ENCODE measurements around the gene IL32.

The IL32 gene

DNA sequence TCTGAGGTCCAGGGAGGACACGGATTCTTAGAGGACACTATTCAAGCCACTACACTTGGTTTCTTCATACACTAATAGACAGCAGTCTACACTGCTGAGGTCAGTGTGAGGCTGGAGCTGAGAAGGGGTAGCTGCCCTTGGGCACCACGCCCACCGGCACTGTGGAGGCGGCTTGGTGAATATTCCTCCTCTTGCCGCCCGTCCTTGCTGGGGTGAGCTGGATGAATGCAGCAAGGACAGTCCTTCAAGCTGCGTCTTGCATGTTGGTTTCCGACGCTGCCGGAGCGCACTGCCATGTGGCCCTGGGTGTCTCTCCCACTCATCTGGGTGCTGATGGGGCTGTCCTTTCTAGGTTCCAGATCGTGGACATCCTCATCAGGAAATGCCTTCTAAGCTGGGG is 49.6 kb downstream of the IL32 start:
- no peaks in the 10 kb centered on the region for H3K9me3 ChIP-seq (ENCODE audit: insufficient read depth, low read length, severe bottlenecking)
- ATAC-seq (ENCODE audit: insufficient read depth, low read depth) = no peak
- H3K9ac ChIP-seq (ENCODE audit: low read depth, low read length) = no peak overlapping the region

DNA sequence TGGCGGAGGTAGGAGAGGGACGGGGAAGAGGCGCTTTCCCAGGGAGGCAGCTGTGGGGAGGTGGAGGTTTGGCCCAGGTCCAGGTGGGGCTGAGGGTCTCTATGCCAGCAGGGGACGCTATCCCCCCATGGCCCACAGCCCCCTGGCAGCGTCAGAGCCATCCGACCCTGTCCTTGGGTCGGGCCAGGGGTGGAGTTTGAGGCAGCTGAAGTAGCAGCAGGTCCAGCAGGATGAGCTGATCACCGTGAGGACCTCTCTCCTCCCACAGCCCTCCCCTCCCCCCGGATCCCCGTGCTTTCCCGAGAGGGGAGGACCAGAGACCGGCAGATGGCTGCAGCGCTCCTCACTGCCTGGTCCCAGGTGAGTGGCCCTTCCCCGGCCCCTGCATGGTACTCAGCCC is 50.1 kb downstream of the IL32 start:
- ATAC-seq (ENCODE audit: insufficient read depth, low read depth) (no peak), DNase-seq (no peak)
- Histone ChIP-seq H3K27me3 (ENCODE audit: insufficient read depth, low read length, poor library complexity) (no peaks in the 10 kb centered on the region), H3K9ac (ENCODE audit: low read depth, low read length) (no peak overlapping the region), H3K36me3 (ENCODE audit: insufficient read depth, low read length) (no peaks in the 10 kb centered on the region), H3K4me1 (ENCODE audit: insufficient read depth, low read length) (no peaks in the 10 kb centered on the region), H3K4me2 (ENCODE audit: insufficient read depth, low read length) (no peak overlapping the region), H3K9me3 (ENCODE audit: insufficient read depth, low read length, severe bottlenecking) (no peaks in the 10 kb centered on the region), H3K27ac (ENCODE audit: low read length) (no peak overlapping the region), H3K4me3 (ENCODE audit: low read depth in 1 of 2, low read length in 2 of 2) (no peak overlapping the region), H4K20me1 (ENCODE audit: insufficient read depth, low read length) (no peaks in the 10 kb centered on the region), H3K79me2 (ENCODE audit: insufficient read depth, low read length) (no peaks in the 10 kb centered on the region), H2AFZ (ENCODE audit: low read depth, low read length) (no peak overlapping the region)
- no peak for TF ChIP-seq EZH2 (IDR thresholded peaks at IDR 0.05; ENCODE audit: borderline replicate concordance, low read depth, low read length, severe bottlenecking)
- TF ChIP-seq, protein P1, sequence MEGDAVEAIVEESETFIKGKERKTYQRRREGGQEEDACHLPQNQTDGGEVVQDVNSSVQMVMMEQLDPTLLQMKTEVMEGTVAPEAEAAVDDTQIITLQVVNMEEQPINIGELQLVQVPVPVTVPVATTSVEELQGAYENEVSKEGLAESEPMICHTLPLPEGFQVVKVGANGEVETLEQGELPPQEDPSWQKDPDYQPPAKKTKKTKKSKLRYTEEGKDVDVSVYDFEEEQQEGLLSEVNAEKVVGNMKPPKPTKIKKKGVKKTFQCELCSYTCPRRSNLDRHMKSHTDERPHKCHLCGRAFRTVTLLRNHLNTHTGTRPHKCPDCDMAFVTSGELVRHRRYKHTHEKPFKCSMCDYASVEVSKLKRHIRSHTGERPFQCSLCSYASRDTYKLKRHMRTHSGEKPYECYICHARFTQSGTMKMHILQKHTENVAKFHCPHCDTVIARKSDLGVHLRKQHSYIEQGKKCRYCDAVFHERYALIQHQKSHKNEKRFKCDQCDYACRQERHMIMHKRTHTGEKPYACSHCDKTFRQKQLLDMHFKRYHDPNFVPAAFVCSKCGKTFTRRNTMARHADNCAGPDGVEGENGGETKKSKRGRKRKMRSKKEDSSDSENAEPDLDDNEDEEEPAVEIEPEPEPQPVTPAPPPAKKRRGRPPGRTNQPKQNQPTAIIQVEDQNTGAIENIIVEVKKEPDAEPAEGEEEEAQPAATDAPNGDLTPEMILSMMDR (IDR thresholded peaks at IDR 0.05; ENCODE audit: borderline replicate concordance, extremely low read depth, low read length, poor library complexity, severe bottlenecking) = no peak

More for the DNA sequence above, 49.6 kb downstream of the IL32 start:
- DNase-seq = no peak
- no peak overlapping the region for H3K27ac ChIP-seq (ENCODE audit: low read length)
- H3K27me3 ChIP-seq (ENCODE audit: insufficient read depth, low read length, poor library complexity) = no peaks in the 10 kb centered on the region
- no peaks in the 10 kb centered on the region for H3K36me3 ChIP-seq (ENCODE audit: insufficient read depth, low read length)
- no peak for TF ChIP-seq EZH2 (IDR thresholded peaks at IDR 0.05; ENCODE audit: borderline replicate concordance, low read depth, low read length, severe bottlenecking)
- TF ChIP-seq, protein P1 (IDR thresholded peaks at IDR 0.05; ENCODE audit: borderline replicate concordance, extremely low read depth, low read length, poor library complexity, severe bottlenecking) = no peak
- H4K20me1 ChIP-seq (ENCODE audit: insufficient read depth, low read length) = no peaks in the 10 kb centered on the region
- H3K79me2 ChIP-seq (ENCODE audit: insufficient read depth, low read length) = no peaks in the 10 kb centered on the region
- H3K4me2 ChIP-seq (ENCODE audit: insufficient read depth, low read length) = no peak overlapping the region
- no peak overlapping the region for H3K4me3 ChIP-seq (ENCODE audit: low read depth in 1 of 2, low read length in 2 of 2)
- H3K4me1 ChIP-seq (ENCODE audit: insufficient read depth, low read length) = no peaks in the 10 kb centered on the region
- no peak overlapping the region for H2AFZ ChIP-seq (ENCODE audit: low read depth, low read length)

DNA sequence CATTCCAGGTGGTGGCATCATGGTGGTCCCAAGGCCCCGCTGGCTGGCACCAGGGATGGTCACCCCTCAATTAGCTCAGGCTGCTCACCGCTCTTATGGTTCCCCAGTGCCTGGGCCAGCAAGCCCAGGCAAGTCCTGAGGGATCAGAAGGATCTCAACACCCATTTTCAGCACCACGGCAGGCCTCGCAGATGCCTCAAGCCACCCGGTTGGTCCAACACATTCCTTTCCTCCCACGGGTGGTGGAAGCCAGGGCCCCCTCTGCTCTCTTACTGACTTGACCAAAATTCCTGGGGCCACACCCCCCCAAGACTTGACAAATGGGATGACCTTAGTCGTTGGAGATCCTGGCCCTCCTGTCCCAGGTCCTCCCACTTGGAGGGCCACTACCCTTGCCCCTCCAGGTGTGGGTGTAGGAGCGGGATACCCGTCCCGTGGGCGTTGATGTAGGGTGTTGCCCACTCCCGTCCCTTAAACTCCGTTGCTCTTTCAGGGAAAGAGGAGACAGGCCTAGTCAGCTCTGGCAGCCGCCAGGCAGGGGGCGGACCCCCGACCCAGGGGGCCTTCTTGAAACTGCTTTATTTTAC is 52.9 kb downstream of the IL32 start:
- Histone ChIP-seq H3K4me2 (ENCODE audit: insufficient read depth, low read length) (no peak overlapping the region), H3K9me3 (ENCODE audit: insufficient read depth, low read length, severe bottlenecking) (no peaks in the 10 kb centered on the region), H3K79me2 (ENCODE audit: insufficient read depth, low read length) (no peaks in the 10 kb centered on the region), H2AFZ (ENCODE audit: low read depth, low read length) (no peak overlapping the region), H3K27me3 (ENCODE audit: insufficient read depth, low read length, poor library complexity) (no peaks in the 10 kb centered on the region), H3K36me3 (ENCODE audit: insufficient read depth, low read length) (no peaks in the 10 kb centered on the region), H4K20me1 (ENCODE audit: insufficient read depth, low read length) (no peaks in the 10 kb centered on the region), H3K27ac (ENCODE audit: low read length) (no peak overlapping the region), H3K4me1 (ENCODE audit: insufficient read depth, low read length) (peaks cover 5% of the 10 kb centered on the region), H3K9ac (ENCODE audit: low read depth, low read length) (no peak overlapping the region), H3K4me3 (ENCODE audit: low read depth in 1 of 2, low read length in 2 of 2) (no peak overlapping the region)
- DNase-seq = no peak
- TF ChIP-seq, protein P1 (IDR thresholded peaks at IDR 0.05; ENCODE audit: borderline replicate concordance, extremely low read depth, low read length, poor library complexity, severe bottlenecking) = no peak
- no peak for TF ChIP-seq EZH2 (IDR thresholded peaks at IDR 0.05; ENCODE audit: borderline replicate concordance, low read depth, low read length, severe bottlenecking)
- ATAC-seq (ENCODE audit: insufficient read depth, low read depth) = no peak
